Calu3 (cell line): ENCODE measurements around the gene KATNB1. TPM values are rescaled to one million over a fixed set of nuclear protein-coding genes. Genes with fewer than 3 reads are reported as not detected.
"Not testable (repeated sequence)": the region's sequence is repeated elsewhere in the genome, so short reads cannot be mapped to it uniquely, and the experiment has no call there.

Source experiments
- BruUV-seq: library from RNA; stranded (reverse); fragments of 400-500 nt; replicated peaks from 2 replicates; lab custom pipeline; 2021; lab: Mats Ljungman, UMichigan
- CTCF ChIA-PET: fragments of 300-600 bp; sonication (Branson Sonifier 250); formaldehyde crosslinking; loops from one replicate; lab custom pipeline; 2022; ENCODE audit warnings: antibody characterized with exemption; lab: Charles Lee
- DNase-seq: peaks from one replicate; pipeline ENCODE4 v3.0.0; 2022
- H3K27ac Mint-ChIP-seq: one replicate; pipeline ENCODE4 v1.8.0; 2022; ENCODE audit warnings: mixed read lengths; ENCODE audit not compliant: unreplicated experiment
- H3K27me3 Mint-ChIP-seq: one replicate; pipeline ENCODE4 v1.8.0; 2022; ENCODE audit warnings: mixed read lengths; ENCODE audit not compliant: unreplicated experiment
- H3K36me3 Mint-ChIP-seq: one replicate; pipeline ENCODE4 v1.8.0; 2022; ENCODE audit warnings: mild to moderate bottlenecking, moderate library complexity, mixed read lengths; ENCODE audit not compliant: insufficient read depth, unreplicated experiment
- H3K4me1 Mint-ChIP-seq: one replicate; pipeline ENCODE4 v1.8.0; 2022; ENCODE audit warnings: mild to moderate bottlenecking, low read depth, mixed read lengths; ENCODE audit not compliant: unreplicated experiment
- H3K4me3 Mint-ChIP-seq: one replicate; pipeline ENCODE4 v1.8.0; 2022; ENCODE audit warnings: mild to moderate bottlenecking, low read depth, moderate library complexity, mixed read lengths; ENCODE audit not compliant: unreplicated experiment
- H3K9me3 Mint-ChIP-seq: one replicate; pipeline ENCODE4 v1.8.0; 2022; ENCODE audit warnings: low read depth, mixed read lengths; ENCODE audit not compliant: unreplicated experiment
- CTCF ChIP-seq: fragments of 200-600 bp; IDR thresholded peaks from one replicate; pipeline ENCODE4 v1.8.0; 2022; ENCODE audit warnings: antibody characterized with exemption; ENCODE audit not compliant: unreplicated experiment
- intact Hi-C: fragments of 100-400 bp; cut with micrococcal nuclease; formaldehyde crosslinking; loops from one replicate; pipeline ENCODE4 v1.10.0; 2022; ENCODE audit not compliant: unreplicated experiment
- total RNA-seq: library from RNA; stranded (reverse); gene quantifications from 2 replicates; pipeline ENCODE4 v1.2.3, GENCODE V29; 2022

Gene KATNB1
- total RNA-seq, 1 experiment from 2014 or later = 28.6 TPM

GRCh38 chr16:57791893-57792461 lies 56.4 kb downstream of the KATNB1 start:
- BruUV-seq = no TSS peak
- CTCF ChIA-PET = interaction anchor here (1.5 kb wide), 1 partner anchor 67 kb away, joined by 4 read pairs; no protein-coding TSS in a partner anchor

DNA sequence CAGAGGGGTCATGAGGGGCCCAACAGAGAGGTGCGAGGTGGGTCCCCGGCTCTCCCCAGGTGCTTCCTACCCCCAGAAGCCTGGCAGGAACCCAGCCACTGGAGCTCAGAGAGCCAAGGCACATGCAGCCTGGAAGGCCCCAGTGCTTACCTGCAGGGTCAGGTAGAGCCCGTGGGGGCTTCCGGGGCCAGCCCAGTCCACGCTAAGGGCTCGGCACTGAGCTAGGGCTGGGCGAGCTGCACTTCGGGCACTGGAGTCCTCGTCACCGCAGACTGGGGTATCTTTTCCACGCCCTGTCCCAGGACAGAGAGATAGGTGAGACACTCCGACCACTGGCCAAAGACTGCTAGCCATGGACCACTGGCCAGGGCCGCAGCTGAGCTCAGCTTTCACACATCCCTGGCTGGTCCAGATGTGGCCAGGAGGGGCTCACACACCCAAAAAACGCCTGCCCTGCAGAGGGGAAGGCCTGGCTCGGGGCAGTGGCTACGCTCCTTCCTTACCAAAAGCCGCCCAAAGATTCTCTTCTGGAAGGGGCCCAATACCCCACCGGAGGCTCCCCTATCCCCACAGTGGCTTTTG lies 59.4 kb downstream of the KATNB1 start:
- no peak for DNase-seq
- no peak overlapping the region for H3K4me3 Mint-ChIP-seq
- no TSS peak for BruUV-seq
- intact Hi-C loops = loop anchor here (2.0 to 5.0 kb wide), 2 partner anchors 68 to 207 kb away; partner anchors contain the start of genes USB1 and ZNF319
- CTCF ChIA-PET = interaction anchor here (0.8 to 4.5 kb wide), 9 partner anchors 8 to 207 kb away, joined by 3 to 38 read pairs (median 5); no protein-coding TSS in a partner anchor
- H3K27me3 Mint-ChIP-seq = no peaks in the 10 kb centered on the region
- H3K4me1 Mint-ChIP-seq = peaks cover 31% of the 10 kb centered on the region
- peaks cover 48% of the 10 kb centered on the region for H3K36me3 Mint-ChIP-seq
- no peak for TF ChIP-seq CTCF
- H3K9me3 Mint-ChIP-seq = no peaks in the 10 kb centered on the region
- H3K27ac Mint-ChIP-seq = no peak overlapping the region

More at GRCh38 chr16:57791893-57792461, 56.4 kb downstream of the KATNB1 start:
- H3K9me3 Mint-ChIP-seq = no peaks in the 10 kb centered on the region
- no peak for DNase-seq
- no peak overlapping the region for H3K27ac Mint-ChIP-seq
- peaks cover 39% of the 10 kb centered on the region for H3K36me3 Mint-ChIP-seq
- no peak for TF ChIP-seq CTCF
- intact Hi-C loops = no loop called here
- no peak overlapping the region for H3K4me3 Mint-ChIP-seq
- H3K4me1 Mint-ChIP-seq = peaks cover 6% of the 10 kb centered on the region
- no peaks in the 10 kb centered on the region for H3K27me3 Mint-ChIP-seq

DNA sequence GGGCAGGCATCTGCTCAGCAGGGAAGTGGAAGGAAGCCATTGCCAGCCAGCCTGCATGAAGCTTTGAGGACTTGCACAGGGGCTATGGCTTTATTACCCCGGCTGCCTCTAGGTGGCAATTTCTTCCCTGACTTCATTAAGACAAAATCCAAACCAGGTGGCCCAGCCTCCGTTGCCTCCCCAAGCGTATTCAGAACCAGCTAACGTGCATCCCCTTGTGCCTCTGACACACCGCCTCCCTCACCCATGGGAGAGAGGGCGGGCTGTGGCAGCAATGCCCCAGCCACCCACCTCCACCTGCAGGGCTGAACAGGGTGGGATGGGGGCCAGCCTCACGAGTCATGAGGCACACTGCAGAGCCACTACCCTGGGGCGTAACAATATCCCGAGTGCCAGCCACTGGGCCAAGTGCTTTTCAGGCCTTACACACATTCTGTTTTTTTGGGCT lies 59.9 kb downstream of the KATNB1 start:
- Mint-ChIP-seq H3K36me3 (peaks cover 43% of the 10 kb centered on the region), H3K9me3 (no peaks in the 10 kb centered on the region), H3K27ac (no peak overlapping the region), H3K4me1 (peaks cover 37% of the 10 kb centered on the region), H3K27me3 (no peaks in the 10 kb centered on the region), H3K4me3 (no peak overlapping the region)
- intact Hi-C loops = loop anchor here (2.0 to 5.0 kb wide), 2 partner anchors 67 to 207 kb away; partner anchors contain the start of genes USB1 and ZNF319
- TF ChIP-seq CTCF = peak; percentile 72
- CTCF ChIA-PET = interaction anchor here (0.6 to 4.5 kb wide), 8 partner anchors 9 to 204 kb away, joined by 3 to 38 read pairs (median 5); no protein-coding TSS in a partner anchor
- peak; percentile 76 for DNase-seq
- no TSS peak for BruUV-seq

DNA sequence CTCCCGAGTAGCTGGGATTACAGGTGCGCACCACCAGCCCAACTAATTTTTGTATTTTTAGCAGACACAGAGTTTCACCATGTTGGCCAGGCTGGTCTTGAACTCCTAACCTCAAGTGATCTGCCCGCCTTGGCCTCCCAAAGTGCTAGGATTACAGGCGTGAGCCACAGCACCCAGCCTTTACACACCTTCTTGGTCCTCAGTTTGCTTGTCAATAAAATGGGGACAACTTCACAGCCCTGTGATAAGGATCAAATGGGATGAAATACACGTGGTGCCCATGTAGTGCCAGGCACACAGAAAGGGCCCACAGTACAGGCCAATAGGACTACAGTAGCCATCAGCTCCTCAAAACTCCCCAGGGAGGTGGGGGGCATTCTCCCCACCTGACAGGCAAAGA lies 60.4 kb downstream of the KATNB1 start:
- Mint-ChIP-seq H3K4me1 (peaks cover 42% of the 10 kb centered on the region), H3K36me3 (peaks cover 43% of the 10 kb centered on the region)
- H3K9me3 Mint-ChIP-seq, BruUV-seq, DNase-seq, H3K27me3 Mint-ChIP-seq, H3K4me3 Mint-ChIP-seq, H3K27ac Mint-ChIP-seq: not testable (repeated sequence)
- intact Hi-C loops = loop anchor here (5.0 kb wide), 1 partner anchor 206 kb away; the partner anchor contains the start of genes USB1 and ZNF319
- CTCF ChIA-PET = interaction anchor here (0.5 to 4.5 kb wide), 7 partner anchors 9 to 333 kb away, joined by 3 to 38 read pairs (median 5); partner anchors contain the start of gene CFAP20
